Cardiac fibroblast (primary cell): Measurements from ENCODE around the gene EGLN1.
"Not testable (repeated sequence)": the region's sequence is repeated elsewhere in the genome, so short reads cannot be mapped to it uniquely, and the experiment has no call there.

ENCODE experiments used
- DNase-seq, 2 donors: peaks; one replicate each; pipeline versions ENCODE4 v3.0.0 to v3.0.0-alpha.2; 2010; ENCODE audit warnings: low read depth in 2 of 2
- H3K4me3 ChIP-seq, 2 donors: replicated peaks in 1 of 2; 1 replicate in 1 of 2; 2 replicates in 1 of 2; pipeline ENCODE4 v1.5.1; 2011; ENCODE audit warnings: low read depth in 2 of 2, low read length in 2 of 2, mild to moderate bottlenecking in 2 of 2, moderate library complexity in 1 of 2
- CTCF ChIP-seq: IDR thresholded peaks from one replicate; pipeline ENCODE4 v1.5.1; 2011; ENCODE audit warnings: low read depth, mild to moderate bottlenecking, low read length, inconsistent platforms

EGLN1 gene

GRCh38 chr1:231446138-231446537 is 24.1 kb upstream of the EGLN1 start:
- TF ChIP-seq CTCF = no peak
- no peak overlapping the region for H3K4me3 ChIP-seq
- no peak for DNase-seq

- TF ChIP-seq CTCF = no peak
- no peak for DNase-seq
Observed at GRCh38 chr1:231444059-231444458, 22.0 kb upstream of the EGLN1 start.

GRCh38 chr1:231443363-231443762 is 21.3 kb upstream of the EGLN1 start:
- no peak for DNase-seq
- no peak for TF ChIP-seq CTCF
- H3K4me3 ChIP-seq = no peak overlapping the region

More at GRCh38 chr1:231444059-231444458, 22.0 kb upstream of the EGLN1 start:
- no peak overlapping the region for H3K4me3 ChIP-seq

- peak; percentile 1 to 23 for DNase-seq
- H3K4me3 ChIP-seq = no peak overlapping the region
- TF ChIP-seq CTCF = no peak
Observed at GRCh38 chr1:231442735-231443134, 20.6 kb upstream of the EGLN1 start.

- no peak for DNase-seq
- no peak for TF ChIP-seq CTCF
- H3K4me3 ChIP-seq = no peak overlapping the region
Observed at GRCh38 chr1:231432996-231433395, 10.9 kb upstream of the EGLN1 start.

- TF ChIP-seq CTCF = no peak
- no peak for DNase-seq
- H3K4me3 ChIP-seq = no peak overlapping the region
Observed at GRCh38 chr1:231431665-231432415, 9.8 kb upstream of the EGLN1 start.

GRCh38 chr1:231430678-231431352 is 8.7 kb upstream of the EGLN1 start:
- DNase-seq, H3K4me3 ChIP-seq: not testable (repeated sequence)
